HG03432 (cell line): ENCODE measurements around the gene PNRC2.
A peak's percentile ranks its signal among the peaks of the same experiment; 100 is the strongest.

Source experiments
- ATAC-seq: cut with Tn5 transposase; IDR thresholded peaks from one replicate; pipeline ENCODE4 v1.9.1; 2021; ENCODE audit warnings: mild to moderate bottlenecking, moderate library complexity; ENCODE audit not compliant: unreplicated experiment

PNRC2 gene

DNA sequence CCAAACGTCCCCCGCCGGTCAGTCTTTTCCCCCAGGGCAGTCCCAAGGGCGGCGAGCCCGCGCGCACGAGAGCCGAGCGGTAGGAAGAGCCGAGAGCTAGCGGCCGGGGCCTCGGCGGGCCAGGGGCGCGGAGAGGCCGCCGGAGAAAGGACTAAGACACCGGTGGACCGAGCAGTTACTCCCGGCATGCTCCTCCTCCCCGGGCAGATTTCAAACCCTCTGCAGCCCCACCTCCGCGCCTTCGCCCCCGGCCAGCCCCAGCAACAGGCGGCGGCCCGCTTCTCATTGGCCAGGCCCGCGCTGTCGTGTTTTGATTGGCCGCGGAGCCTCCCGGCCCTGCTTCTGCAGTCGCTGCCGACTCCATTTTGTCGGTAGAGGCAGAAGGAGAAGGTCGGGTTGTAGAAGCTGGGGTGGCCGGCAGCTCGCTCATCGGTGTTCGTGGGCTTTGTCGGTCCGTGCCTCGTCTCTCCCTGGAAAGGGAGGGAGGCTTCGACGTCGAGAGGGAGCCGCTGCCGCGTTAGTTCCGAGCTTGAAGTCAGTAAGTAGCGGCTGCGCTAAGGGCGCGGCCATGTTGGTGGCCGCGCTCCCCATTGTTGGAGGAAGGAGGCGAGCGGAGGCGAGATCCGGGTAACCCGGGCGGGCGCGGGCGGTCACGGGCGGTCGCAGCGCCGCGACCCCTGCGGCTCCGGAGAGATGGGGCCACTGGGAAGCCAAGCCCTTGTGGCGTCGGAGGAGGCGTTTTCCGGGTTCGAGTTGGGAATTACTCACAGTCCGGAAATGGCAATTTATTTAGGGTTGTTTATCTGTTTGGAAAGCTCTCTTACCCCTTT lies at the start of gene PNRC2:
TSS of gene PNRC2 (plus strand) at position 368 of the 830 bp plus-strand sequence. CDS start 1,630 bp downstream, outside the sequence.
- peak; percentile 82 for ATAC-seq

- ATAC-seq: no peak
These were observed 49.5 kb upstream of the PNRC2 start for GRCh38 chr1:23910144-23910543.

DNA sequence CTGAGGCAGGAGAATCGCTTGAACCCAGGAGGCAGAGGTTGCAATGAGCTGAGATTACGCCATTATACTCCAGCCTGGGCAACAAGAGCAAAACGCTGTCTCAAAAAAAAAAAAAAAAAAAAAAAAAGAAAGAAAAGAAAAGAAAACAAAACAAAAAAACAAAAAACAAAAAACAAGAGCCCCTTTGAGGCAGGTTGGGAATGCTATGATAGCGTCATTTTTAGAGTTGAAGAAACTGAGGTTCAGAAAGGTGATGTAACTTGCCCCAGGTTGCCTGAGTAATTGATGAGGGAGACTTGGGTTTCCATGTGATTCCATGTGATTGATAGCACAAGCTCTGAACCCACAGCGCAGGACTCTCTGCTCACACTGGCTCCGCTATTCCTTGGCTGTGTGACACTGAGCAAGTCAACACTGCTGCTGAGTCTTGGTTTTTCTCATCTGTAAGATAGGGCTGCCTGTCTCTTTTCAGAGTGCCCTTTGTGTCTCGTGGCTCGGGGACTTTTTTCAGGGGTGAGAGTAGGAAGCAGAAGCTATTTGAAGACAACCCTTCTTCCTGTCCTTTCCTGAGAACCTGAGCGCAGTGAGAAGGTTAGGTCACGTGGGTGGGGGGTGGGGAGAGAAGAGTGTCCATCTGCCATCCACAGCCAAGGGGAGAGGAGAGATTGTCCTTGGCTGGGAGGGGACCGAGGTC lies 48.9 kb upstream of the PNRC2 start:
- ATAC-seq: peak; percentile 30

DNA sequence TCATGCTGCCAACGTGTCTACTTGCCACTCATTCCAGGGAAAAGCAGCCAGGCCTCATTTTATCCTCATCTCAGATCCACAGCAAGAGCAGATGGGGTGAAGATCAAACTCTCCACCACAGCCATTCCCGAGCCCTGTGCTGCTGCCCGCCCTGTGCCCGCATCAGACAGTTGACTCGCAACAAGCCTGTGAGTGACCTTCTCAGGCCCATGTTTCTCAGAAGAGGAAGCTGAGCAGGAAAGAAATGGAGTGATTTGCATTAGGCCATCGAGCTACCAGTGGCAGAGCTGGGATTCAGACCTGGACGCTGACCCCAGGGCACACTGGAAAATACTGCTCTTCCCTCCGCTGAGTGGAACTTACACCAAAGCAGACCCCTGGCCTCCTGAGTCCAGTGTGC lies 47.7 kb upstream of the PNRC2 start:
- ATAC-seq: no peak

DNA sequence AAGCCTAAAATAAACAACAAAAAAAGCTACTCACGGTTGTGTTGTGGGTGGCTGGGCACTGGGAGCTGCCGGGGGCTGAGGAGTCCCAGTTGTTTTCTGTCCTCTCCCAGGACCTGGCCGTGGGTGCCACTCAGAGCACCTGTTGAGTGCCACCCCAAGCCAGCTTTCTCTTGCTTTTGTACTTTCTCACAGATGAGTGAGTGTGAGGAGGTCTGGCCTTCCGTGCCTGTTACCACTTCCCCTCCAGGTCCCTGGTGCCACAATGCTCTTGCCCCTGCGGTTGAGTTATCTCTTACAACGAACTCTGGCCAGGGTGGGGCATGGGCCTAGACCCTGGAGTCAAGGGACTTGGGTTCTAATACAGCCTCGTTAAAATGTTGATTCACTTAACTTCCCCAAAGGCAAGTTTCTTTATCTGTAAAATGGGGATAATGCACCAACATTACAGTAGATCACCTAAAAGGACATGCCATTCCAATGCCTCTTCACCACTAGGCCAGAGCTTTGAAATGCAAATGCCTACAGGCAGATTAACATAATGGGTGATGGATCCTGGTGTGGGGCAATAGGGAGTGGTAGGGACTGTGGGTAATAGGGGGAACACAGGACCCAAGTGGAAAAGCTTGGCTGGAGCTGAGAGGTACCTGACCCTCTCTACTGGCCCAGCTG lies 46.3 kb upstream of the PNRC2 start, which contains the start of gene CNR2:
TSS of gene CNR2 (minus strand) at position 151 of the 669 bp plus-strand sequence. CDS start 37,745 bp downstream, outside the sequence.
- ATAC-seq: no peak

DNA sequence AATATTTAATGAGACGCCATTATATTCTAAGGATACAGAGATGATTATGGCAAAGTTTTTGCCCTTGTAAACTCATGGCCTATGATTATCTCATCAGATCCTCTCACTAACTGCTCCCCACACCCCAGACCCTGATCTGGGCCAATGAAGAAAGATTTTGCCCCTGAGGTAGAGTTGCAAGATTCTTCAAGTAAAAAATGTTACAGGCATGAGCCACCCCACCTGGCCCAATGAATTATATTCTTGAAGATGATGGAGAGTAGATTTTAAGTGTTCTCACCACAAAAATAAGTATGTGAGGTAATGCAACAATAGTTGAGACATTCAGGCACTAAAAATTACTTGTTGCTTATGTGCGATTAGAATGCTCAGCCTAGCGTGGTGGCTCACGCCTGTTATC lies 44.7 kb upstream of the PNRC2 start:
- no peak for ATAC-seq

- no peak for ATAC-seq
These were observed 44.2 kb upstream of the PNRC2 start for GRCh38 chr1:23915466-23915865.

GRCh38 chr1:23916209-23917131 lies 43.2 kb upstream of the PNRC2 start:
- ATAC-seq: peak; percentile 61

- ATAC-seq: no peak
These were observed 37.2 kb upstream of the PNRC2 start for GRCh38 chr1:23922321-23922943.

DNA sequence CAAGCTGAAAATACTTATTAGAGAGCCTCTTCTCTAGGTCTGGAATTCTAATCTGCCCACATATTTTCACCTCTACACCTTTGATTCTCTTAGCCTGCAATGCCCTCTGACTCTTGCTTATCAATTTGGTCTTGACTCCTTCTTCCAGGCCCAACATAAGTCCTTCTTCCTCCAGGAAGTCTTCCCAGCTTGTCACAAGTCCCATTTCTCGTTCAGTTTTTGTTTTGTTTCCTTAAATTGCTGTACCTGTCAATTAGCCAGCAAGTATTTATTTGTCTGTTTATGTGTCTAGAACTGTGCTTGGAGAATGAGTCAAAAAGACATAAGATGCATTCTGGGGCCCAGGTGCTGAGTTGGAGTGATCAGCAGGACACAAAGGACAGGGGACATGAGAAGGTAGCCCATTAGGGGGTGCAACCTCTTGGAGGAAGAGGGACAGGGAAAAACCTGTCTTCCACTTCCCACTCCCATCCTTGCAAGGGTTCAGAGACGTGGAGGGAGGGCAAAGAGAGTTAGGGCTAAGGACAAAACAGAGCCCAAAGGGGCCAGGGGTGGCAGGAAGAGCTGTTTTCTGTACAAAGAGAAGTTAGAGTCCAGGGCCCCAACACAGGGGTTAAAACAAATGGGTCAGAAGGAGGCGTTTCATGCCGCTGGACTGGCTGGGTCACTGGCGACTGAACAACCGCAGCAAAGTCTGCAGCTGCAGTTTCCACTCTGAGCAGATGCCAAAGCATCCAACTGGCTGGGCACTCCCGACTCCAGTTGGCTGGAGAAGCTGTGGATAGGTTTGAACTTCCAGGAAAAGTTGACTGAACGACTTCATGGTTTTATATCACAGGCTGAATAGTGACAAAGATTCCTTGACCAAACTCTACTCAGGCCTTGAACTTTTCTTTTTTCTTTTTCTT lies 35.8 kb upstream of the PNRC2 start:
- no peak for ATAC-seq

GRCh38 chr1:23924601-23925000 lies 35.0 kb upstream of the PNRC2 start:
- no peak for ATAC-seq

GRCh38 chr1:23925279-23925678 lies 34.3 kb upstream of the PNRC2 start:
- ATAC-seq: no peak

GRCh38 chr1:23927097-23927496 lies 32.5 kb upstream of the PNRC2 start:
- ATAC-seq: no peak

DNA sequence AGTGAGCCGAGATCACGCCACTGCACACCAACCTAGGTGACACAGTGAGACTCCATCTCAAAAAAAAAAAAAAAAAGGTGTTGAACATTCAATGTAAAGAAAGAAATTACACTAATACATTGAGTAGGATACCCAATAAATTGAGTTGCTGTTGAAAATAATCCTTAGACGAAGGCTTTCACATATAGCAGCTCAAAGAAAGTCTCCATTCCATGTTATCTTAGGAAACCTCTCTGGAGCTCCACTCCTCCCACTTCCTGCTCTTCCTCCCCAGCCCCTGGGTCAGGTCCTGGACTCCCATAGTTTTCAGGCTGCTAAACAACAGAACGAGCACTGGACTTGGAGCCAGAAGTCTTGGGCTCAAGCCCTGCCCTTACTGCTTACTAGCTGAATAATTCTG lies 30.8 kb upstream of the PNRC2 start:
- no peak for ATAC-seq

GRCh38 chr1:23930270-23930669 lies 29.4 kb upstream of the PNRC2 start:
- ATAC-seq: no peak

DNA sequence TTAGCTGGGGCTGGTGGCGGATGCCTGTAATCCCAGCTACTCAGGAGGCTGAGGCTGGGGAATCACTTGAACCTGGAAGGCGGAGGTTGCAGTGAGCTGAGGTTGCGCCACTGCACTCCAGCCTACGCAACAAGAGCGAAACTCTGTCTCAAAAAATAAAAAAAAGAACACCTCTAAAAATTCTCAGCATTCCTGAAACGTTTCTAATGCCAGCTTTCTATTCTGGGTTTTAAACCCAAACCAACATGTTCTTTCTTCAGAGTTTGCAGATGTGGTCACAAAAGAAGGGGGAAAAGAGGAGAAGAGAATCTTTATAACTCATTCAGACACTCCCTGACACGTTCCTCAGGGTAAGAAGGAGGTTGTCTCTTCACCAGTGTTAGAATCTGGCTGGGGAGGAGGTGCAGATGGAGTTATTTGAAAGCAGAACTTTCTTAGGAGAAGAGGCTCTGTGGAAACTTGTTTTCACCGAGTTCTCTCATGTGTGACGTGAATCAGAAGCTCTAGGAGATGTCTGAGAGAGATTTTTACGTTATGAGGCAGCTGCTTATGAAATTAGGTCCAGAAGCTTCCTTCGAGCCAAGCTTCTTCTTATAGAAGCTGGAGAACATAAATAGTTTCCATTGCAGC lies 28.7 kb upstream of the PNRC2 start:
- ATAC-seq: no peak

GRCh38 chr1:23931491-23931880 lies 28.1 kb upstream of the PNRC2 start:
- no peak for ATAC-seq

DNA sequence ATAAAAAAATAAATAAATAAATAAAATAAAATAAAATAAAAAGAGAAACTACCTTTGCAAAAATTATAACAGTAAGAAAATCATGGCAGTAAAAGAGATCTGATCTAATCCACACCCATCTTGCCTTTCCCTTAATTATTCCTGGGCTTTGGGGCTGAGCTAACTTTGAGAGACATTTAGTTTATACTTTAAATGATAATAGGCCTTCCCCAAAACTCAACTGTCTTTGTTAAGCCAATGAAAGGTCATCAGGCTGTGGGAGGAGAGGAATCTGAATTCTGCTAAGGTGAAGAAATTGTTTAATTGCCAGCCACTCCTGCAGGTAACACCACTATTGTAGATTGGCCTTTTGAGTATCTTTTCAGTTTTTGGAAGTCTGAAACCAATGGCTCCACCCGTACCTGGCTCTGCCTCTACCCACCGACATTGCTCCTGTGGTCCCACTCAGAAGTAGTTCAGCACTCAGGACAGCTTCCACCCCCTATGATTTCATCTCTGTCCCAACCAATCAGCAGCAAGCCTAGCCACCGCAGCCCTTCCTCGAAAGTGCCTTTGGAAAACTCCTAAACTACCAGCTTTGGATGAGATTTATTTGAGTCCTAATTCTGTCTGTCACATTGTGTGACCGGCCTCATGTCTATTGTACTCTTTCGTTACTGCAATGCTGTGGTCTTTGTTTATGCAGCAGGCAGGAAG lies 23.0 kb upstream of the PNRC2 start:
- ATAC-seq: no peak
